ENCODE results near the gene HRH1. TPM values are rescaled to one million over a fixed set of nuclear protein-coding genes. Genes with fewer than 3 reads are reported as not detected.
A peak's percentile ranks its signal among the peaks of the same experiment; 100 is the strongest.

The HRH1 gene
- total RNA-seq, 2 donors from 2014 or later: 0.14 TPM; not detected in 1

DNA sequence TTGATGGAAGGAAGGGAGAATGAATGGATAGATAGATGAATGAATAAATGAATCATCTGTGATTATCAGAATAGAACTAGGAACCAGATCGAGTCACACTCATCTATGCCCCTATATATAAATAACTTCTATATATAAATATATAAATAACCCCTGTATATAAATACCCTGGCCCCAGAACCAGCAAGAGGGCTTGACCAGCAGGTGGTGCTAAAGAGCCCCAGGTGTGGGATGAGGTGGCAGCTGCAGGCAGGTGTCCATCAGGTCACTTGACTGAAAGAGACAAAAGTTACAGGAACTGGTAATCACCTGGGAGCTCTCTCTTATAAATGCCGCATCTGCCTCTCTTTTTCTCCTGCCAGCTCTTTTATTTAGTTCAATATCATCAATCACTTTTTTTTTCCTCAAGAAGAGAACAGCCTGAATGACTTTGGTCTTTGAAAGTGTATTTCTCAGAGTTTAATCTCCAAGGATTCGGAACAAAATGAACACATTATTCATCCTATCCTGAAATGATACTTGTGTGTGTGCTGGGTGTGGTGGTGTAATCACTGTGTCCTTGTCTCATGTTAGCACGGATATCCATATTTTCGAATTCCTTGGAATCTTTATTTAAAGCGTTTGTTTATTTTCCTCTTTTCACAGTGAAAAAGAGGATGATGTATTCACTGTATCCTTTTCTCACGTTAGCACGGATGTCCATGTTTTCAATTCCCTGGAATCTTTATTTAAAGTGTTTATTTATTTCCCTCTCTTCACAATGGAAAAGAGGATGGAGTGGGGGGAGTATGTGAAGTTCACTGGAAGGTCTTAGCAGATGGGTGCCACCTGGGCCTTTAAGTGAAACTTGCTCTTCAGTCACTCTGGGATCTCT is 82.5 kb downstream of the HRH1 start:
- Mint-ChIP-seq H3K4me3 (no peak overlapping the region), H3K9me3 (peaks cover 4% of the 10 kb centered on the region), H3K27me3 (peaks cover 20 to 24% of the 10 kb centered on the region in 2 donors), H3K27ac (no peak overlapping the region), H3K36me3 (peaks cover 8% of the 10 kb centered on the region), H3K4me1 (ENCODE audit: low read depth in 2 of 2) (peaks cover 18 to 19% of the 10 kb centered on the region in 2 donors)
- ATAC-seq (no peak), DNase-seq (ENCODE audit: low spot score) (peak; percentile 68)

DNA sequence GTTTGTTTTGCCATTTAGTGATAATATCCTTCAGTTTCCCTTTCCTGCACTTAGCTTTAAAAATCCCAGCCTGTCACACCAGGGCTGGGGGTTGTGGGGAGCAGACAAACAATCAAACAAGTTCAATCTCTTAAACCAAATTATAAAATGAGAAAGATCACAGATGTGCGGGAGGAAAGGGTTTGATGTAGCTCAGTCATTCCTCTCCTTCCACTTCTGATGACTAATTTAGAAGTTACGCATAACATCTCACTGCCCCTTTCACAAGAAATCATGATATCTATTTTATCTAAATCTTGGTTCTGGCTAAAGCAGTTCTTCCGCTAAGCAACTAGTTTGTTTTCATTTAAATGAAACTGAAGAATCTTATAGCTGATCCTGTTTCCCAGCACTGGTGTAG is 83.8 kb downstream of the HRH1 start:
- ATAC-seq (peak in 1 of 2 donors; percentile 82), DNase-seq (ENCODE audit: low spot score) (no peak)
- Mint-ChIP-seq H3K9me3 (peaks cover 4% of the 10 kb centered on the region), H3K27me3 (peaks cover 14 to 15% of the 10 kb centered on the region in 2 donors), H3K4me3 (peak overlapping the region; percentile 40), H3K36me3 (peaks cover 8% of the 10 kb centered on the region), H3K27ac (peak overlapping the region; percentile 65 to 80), H3K4me1 (ENCODE audit: low read depth in 2 of 2) (peaks cover 18 to 19% of the 10 kb centered on the region in 2 donors)

DNA sequence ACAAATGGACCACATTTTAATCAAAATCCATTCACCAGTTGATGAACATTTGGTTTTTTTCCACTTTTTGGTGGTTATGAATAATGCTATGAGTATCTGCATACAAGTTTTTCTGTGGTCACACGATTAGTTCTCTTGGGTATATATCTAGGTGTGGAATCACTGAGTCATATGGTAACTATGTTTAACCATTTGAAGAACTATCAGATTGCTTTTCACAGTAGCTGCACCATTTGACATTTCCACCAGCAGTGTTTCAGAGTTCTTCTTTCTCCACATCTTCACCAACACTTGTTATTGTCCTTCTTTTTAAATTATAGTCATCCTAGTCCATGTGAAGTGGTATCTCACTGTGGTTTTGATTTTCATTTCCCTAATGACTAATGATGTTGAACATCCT is 84.6 kb downstream of the HRH1 start:
- peak overlapping the region; percentile 65 to 80 for H3K27ac Mint-ChIP-seq
- peaks cover 18 to 19% of the 10 kb centered on the region in 2 donors for H3K4me1 Mint-ChIP-seq (ENCODE audit: low read depth in 2 of 2)
- H3K27me3 Mint-ChIP-seq: peaks cover 14% of the 10 kb centered on the region in 2 donors
- H3K4me3 Mint-ChIP-seq: peak overlapping the region; percentile 40
- H3K36me3 Mint-ChIP-seq: peaks cover 8% of the 10 kb centered on the region
- H3K9me3 Mint-ChIP-seq: peaks cover 4% of the 10 kb centered on the region
- ATAC-seq: peak; percentile 60 to 88
- no peak for DNase-seq (ENCODE audit: low spot score)

DNA sequence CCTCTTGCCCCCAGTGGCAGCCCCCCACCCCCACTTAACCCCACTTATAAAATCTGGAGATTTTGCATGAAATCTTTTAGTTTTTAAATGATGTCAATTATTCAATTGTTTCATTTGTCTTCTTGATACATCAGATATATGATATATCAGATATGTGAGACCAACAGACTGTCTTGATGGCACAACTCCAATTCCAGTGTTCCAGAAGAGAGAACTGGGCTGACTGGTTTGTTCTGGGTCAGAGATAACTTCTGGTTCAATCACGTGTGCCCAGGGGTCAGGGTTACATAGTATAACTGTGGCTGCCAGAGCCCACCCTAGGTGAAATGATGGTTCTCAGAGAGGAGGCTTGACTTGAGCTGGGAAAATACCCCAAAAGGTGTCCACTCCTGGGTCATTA is 85.5 kb downstream of the HRH1 start:
- no peak overlapping the region for H3K4me3 Mint-ChIP-seq
- H3K27ac Mint-ChIP-seq: no peak overlapping the region

DNA sequence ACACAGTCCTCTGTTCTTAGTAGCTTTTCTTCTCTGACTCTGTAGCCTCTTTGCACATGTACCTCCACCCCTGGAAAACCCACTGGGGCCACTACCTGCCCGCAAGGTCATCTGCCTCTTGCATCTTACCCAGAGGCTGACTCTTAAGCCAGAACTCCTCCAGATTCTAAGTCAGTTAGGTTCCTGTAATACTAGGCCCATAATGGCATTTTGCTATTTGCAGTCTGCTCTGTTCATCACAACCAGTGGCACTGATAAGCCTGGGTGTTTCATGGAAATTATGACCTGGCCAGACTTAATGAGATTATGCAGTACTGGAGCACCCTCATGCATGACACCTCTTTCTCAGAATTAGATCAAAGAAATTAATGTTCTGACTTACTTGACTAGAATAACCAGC is 86.2 kb downstream of the HRH1 start:
- ATAC-seq (no peak), DNase-seq (ENCODE audit: low spot score) (no peak)
- Mint-ChIP-seq H3K9me3 (peaks cover 4% of the 10 kb centered on the region), H3K36me3 (peaks cover 8% of the 10 kb centered on the region), H3K27me3 (peaks cover 11 to 16% of the 10 kb centered on the region in 2 donors), H3K4me1 (ENCODE audit: low read depth in 2 of 2) (peaks cover 18 to 19% of the 10 kb centered on the region in 2 donors), H3K4me3 (no peak overlapping the region), H3K27ac (no peak overlapping the region)

More for the DNA sequence above, 85.5 kb downstream of the HRH1 start:
- Mint-ChIP-seq H3K9me3 (peaks cover 4% of the 10 kb centered on the region), H3K36me3 (peaks cover 8% of the 10 kb centered on the region), H3K4me1 (ENCODE audit: low read depth in 2 of 2) (peaks cover 18 to 19% of the 10 kb centered on the region in 2 donors), H3K27me3 (peaks cover 14 to 16% of the 10 kb centered on the region in 2 donors)
- ATAC-seq (no peak), DNase-seq (ENCODE audit: low spot score) (no peak)

DNA sequence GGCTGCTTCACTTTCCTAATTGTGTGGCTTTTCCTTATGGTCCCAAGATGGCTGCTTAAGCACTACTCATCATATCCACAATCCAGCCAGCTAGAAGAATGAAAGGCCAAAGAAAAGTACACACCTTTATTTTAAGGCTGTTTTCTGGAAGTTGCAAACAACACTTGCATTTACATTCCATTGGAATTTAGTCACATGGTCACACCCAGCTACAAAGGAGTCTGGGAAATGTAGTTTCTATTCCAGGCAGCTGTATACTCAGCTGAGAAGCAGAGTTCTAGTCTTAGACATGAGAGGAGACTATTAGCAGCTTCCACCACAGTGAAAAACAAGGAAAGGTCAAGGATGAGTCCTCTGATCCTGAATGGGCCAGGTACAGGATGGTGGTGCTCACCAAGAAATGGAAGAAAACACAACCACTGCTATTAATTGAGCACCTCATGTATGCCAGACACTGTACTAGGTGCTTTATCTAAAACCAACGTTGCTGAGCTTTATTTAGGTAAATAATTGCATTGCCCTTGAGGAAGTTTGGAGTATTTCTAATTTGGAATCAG is 89.9 kb downstream of the HRH1 start:
- Mint-ChIP-seq H3K4me3 (no peak overlapping the region), H3K4me1 (ENCODE audit: low read depth in 2 of 2) (peaks cover 3 to 8% of the 10 kb centered on the region in 2 donors), H3K36me3 (peaks cover 3% of the 10 kb centered on the region), H3K9me3 (no peaks in the 10 kb centered on the region), H3K27ac (no peak overlapping the region), H3K27me3 (peaks cover 9 to 16% of the 10 kb centered on the region in 2 donors)
- ATAC-seq (no peak), DNase-seq (ENCODE audit: low spot score) (no peak)

DNA sequence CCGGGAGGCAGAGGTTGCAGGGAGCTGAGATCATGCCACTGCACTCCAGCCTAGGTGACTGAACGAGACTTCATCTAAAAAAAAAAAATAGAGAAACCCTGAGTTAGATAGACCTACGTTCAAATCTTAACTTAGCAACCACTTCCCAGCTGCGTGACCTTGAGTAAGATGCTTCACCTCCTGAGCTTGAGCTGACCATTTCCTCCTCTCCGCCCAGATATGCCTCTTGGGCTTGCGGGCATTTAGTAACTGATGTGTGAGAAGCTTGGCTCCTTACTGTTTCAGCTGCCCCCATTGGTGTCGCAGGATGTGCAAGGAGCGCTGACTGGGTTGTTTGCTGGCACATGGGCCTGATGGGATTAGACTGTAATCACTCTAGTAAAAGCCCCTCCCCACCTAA is 91.0 kb downstream of the HRH1 start:
- DNase-seq (ENCODE audit: low spot score) (no peak), ATAC-seq (peak in 1 of 2 donors; percentile 48)

DNA sequence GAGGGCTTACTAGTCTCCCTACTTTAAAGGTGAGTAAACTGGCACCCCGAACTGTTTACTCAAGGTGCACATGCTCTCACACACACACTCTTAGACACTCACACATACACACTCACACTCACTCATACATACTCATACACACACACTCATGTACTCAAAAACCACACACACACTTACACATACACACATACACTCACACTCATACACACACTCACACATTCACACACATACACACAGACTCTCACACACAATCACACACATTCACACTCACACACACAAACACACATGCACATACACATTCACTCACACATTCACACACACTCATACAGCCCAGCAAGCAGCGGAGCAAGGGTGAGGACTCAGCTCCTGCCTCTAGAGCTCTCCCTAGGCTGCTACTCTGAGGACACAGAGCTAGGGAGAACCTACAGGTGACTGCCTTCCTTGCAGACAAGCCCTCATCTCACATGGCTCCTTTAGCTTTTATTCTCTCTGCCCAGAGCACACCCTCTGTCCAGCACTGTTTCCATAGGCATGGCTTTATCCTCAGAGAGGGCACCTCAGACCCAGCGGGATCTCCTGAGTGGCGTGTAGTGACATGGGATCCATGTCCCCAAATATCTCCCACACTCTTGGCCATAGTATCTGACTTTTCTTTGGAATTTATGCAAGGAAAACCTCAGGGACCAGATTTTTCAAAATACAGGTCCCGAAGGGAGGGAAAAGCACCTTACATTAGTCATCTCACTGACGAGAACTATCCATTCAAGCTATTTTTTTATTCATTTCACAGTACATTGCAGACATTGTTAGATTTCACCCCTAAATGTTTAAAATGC is 91.8 kb downstream of the HRH1 start:
- H3K36me3 Mint-ChIP-seq: no peaks in the 10 kb centered on the region
- H3K9me3 Mint-ChIP-seq: no peaks in the 10 kb centered on the region
- H3K4me1 Mint-ChIP-seq (ENCODE audit: low read depth in 2 of 2): no peaks in the 10 kb centered on the region
- no peak for DNase-seq (ENCODE audit: low spot score)
- ATAC-seq: no peak
- no peak overlapping the region for H3K4me3 Mint-ChIP-seq
- no peak overlapping the region for H3K27ac Mint-ChIP-seq
- H3K27me3 Mint-ChIP-seq: peaks cover 4 to 8% of the 10 kb centered on the region in 2 donors

More for the DNA sequence above, 91.0 kb downstream of the HRH1 start:
- H3K27me3 Mint-ChIP-seq: peaks cover 9 to 16% of the 10 kb centered on the region in 2 donors
- no peak overlapping the region for H3K27ac Mint-ChIP-seq
- no peaks in the 10 kb centered on the region for H3K36me3 Mint-ChIP-seq
- H3K4me3 Mint-ChIP-seq: no peak overlapping the region
- H3K9me3 Mint-ChIP-seq: no peaks in the 10 kb centered on the region
- H3K4me1 Mint-ChIP-seq (ENCODE audit: low read depth in 2 of 2): peaks cover 0 to 5% of the 10 kb centered on the region in 2 donors

DNA sequence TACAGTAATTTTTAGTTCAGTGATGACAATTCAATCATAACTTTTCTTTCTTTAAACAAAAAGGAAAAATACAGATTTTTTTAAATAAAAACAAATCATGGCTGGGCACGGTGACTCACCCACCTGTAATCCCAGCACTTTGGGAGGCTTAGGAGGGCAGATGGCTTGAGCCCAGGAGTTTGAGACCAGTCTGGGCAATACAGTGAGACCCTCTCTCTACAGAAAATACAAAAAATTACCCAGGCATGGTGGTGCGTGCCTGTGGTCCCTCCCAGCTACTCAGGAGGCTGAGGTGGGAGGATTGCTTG is 92.3 kb downstream of the HRH1 start:
- H3K9me3 Mint-ChIP-seq: no peaks in the 10 kb centered on the region
- DNase-seq (ENCODE audit: low spot score) (no peak), ATAC-seq (no peak)
- no peak overlapping the region for H3K4me3 Mint-ChIP-seq
- no peaks in the 10 kb centered on the region for H3K36me3 Mint-ChIP-seq
- peaks cover 4 to 8% of the 10 kb centered on the region in 2 donors for H3K27me3 Mint-ChIP-seq
- no peak overlapping the region for H3K27ac Mint-ChIP-seq
- no peaks in the 10 kb centered on the region for H3K4me1 Mint-ChIP-seq (ENCODE audit: low read depth in 2 of 2)

DNA sequence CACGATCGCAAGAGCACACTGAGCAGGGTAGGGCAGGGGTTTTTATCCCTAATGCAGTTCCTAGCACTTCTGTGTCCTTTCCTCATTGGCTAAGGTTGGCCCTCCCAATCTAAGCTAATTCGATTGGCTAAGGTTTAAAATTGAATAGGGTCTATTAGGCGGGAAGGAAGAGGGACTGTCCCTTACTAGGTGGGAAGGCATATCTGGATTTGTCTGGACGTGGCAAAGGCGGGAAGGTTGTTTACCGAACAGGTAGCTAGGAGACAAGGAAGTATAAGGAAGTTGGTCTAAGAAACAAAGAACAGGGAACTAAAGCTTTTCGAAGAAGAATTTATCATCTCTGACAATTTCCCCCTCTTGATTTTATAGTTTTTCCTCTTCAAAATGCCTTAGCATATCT is 93.1 kb downstream of the HRH1 start:
- DNase-seq (ENCODE audit: low spot score): no peak
- Mint-ChIP-seq H3K27ac (no peak overlapping the region), H3K9me3 (no peaks in the 10 kb centered on the region), H3K4me1 (ENCODE audit: low read depth in 2 of 2) (no peaks in the 10 kb centered on the region), H3K36me3 (no peaks in the 10 kb centered on the region), H3K27me3 (peaks cover 4 to 8% of the 10 kb centered on the region in 2 donors), H3K4me3 (no peak overlapping the region)
- ATAC-seq: no peak

DNA sequence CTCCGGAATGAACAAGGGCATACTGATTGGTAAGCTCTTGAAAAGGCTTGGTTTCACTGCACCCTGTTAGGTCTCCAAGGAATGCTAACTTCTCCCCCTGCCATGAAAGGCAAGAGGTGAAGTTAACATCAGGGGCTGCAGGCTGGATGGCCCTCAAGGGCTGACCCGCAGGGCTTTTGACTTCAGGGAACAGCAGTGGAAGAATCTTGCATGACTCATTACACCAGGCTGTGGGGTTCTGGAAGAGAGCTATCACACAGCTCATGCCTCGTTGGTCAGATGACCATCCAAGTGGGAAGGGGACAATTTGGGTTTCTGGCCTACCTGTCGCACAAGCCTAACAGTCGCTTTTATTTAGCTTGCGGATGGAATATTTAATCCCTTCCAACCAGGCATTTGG is 94.3 kb downstream of the HRH1 start:
- H3K27ac Mint-ChIP-seq: no peak overlapping the region
- peaks cover 2 to 5% of the 10 kb centered on the region in 2 donors for H3K27me3 Mint-ChIP-seq
- no peak for ATAC-seq
- H3K4me3 Mint-ChIP-seq: no peak overlapping the region
- DNase-seq (ENCODE audit: low spot score): no peak
- H3K9me3 Mint-ChIP-seq: no peaks in the 10 kb centered on the region
- H3K36me3 Mint-ChIP-seq: no peaks in the 10 kb centered on the region
- H3K4me1 Mint-ChIP-seq (ENCODE audit: low read depth in 2 of 2): no peaks in the 10 kb centered on the region

DNA sequence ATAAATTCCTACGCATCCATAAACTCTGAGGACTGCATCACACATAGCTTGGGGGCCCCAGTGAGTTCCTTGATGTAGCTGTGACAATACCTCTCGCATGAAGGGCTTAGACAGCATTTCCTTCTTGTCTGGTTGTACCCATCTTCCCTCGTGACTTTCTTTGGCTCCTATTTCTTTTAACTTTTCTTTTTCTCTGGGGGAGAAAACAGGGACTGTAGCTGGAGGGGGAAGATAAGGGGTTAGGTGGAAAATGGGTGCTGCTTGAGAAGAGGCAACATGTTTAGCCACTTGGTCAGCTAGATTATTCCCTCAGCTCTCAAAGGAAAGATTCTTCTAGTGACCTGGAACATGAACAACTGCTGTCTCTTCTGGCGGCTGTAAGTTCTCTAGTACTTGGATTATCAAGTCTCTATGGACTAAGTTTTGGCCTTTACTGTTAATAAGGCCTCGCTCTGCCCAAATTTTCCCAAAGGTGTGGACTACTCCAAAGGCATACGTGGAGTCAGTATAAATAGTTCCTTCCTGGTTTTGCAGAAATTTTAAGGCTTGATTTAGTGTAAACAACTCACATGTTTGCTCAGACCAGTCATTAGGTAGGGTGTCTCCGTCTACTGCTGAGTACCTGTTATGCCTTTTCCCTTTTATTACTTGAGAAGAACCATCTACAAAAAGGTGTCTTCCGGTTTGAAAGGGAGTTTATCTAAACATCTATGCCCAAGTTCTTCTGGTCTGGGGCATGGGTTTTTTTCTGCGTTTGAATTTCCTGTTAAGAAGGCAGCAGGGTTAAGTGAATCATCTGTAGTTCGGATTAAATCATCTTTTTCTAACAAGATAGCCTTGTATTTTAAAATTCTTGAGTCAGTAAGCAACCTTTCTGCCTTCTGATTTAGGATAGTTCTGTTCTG is 96.9 kb downstream of the HRH1 start:
- no peak overlapping the region for H3K4me3 Mint-ChIP-seq

DNA sequence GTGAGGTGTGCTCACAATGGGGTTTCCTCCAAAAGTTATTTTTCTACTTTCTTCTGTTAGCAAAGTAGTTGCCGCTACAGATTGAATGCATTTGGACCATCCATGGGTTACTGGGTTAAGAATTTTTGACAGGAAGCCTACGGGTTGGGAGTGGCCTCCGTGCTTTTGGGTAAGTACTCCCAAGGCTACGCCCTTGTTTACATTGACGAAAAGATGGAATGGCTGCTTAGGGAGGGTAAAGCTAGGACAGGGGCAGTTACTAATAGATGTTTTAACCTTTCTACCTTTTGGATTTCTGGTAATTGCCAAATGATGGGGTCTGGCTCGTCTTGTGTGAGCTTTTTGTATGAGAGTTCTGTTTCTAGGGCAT is 97.5 kb downstream of the HRH1 start:
- Mint-ChIP-seq H3K9me3 (no peaks in the 10 kb centered on the region), H3K27me3 (peaks cover 8 to 19% of the 10 kb centered on the region in 2 donors), H3K4me3 (no peak overlapping the region), H3K36me3 (no peaks in the 10 kb centered on the region), H3K4me1 (ENCODE audit: low read depth in 2 of 2) (no peaks in the 10 kb centered on the region), H3K27ac (no peak overlapping the region)
- ATAC-seq: no peak
- no peak for DNase-seq (ENCODE audit: low spot score)

More for the DNA sequence above, 96.9 kb downstream of the HRH1 start:
- H3K36me3 Mint-ChIP-seq: no peaks in the 10 kb centered on the region
- ATAC-seq (no peak), DNase-seq (ENCODE audit: low spot score) (no peak)
- H3K27ac Mint-ChIP-seq: no peak overlapping the region
- H3K27me3 Mint-ChIP-seq: peaks cover 8 to 18% of the 10 kb centered on the region in 2 donors
- no peaks in the 10 kb centered on the region for H3K9me3 Mint-ChIP-seq
- no peaks in the 10 kb centered on the region for H3K4me1 Mint-ChIP-seq (ENCODE audit: low read depth in 2 of 2)

Measured in natural killer cell treated with Interleukin-12 subunit alpha and Interleukin-12 subunit beta and Interleukin-15 and Interleukin-18, amount 100 ng/mL, for 72 hours (primary cell).